COLO668 (cell line): ENCODE results near the gene KANSL1.

ENCODE experiments used
- DNase-seq: peaks from one replicate; lab custom pipeline; 2025; ENCODE audit not compliant: unreplicated experiment; lab: John Stamatoyannopoulos, UW

The KANSL1 gene

GRCh38 chr17:46169913-46170638 lies 23.2 kb downstream of the KANSL1 start:
- DNase-seq = no peak

- no peak for DNase-seq
These were observed 25.2 kb downstream of the KANSL1 start for GRCh38 chr17:46167826-46168569.

GRCh38 chr17:46167267-46167666 lies 26.0 kb downstream of the KANSL1 start:
- DNase-seq = no peak

- DNase-seq = no peak
These were observed 26.5 kb downstream of the KANSL1 start for GRCh38 chr17:46166692-46167249.

- DNase-seq = no peak
These were observed 29.2 kb downstream of the KANSL1 start for GRCh38 chr17:46163929-46164594.

- no peak for DNase-seq
These were observed 29.9 kb downstream of the KANSL1 start for GRCh38 chr17:46163316-46163715.

- DNase-seq = no peak
These were observed 30.4 kb downstream of the KANSL1 start for GRCh38 chr17:46162866-46163265.

- DNase-seq = no peak
These were observed 33.1 kb downstream of the KANSL1 start for GRCh38 chr17:46160169-46160568.

GRCh38 chr17:46159686-46160085 lies 33.5 kb downstream of the KANSL1 start:
- DNase-seq = no peak

- DNase-seq = peak; percentile 11
These were observed 34.6 kb downstream of the KANSL1 start for GRCh38 chr17:46158323-46159296.

GRCh38 chr17:46157443-46158062 lies 35.7 kb downstream of the KANSL1 start:
- no peak for DNase-seq

- DNase-seq = no peak
These were observed 38.9 kb downstream of the KANSL1 start for GRCh38 chr17:46154151-46154816.

- DNase-seq = no peak
These were observed 40.8 kb downstream of the KANSL1 start for GRCh38 chr17:46152423-46152822.

GRCh38 chr17:46151762-46152161 lies 41.5 kb downstream of the KANSL1 start:
- DNase-seq = no peak

GRCh38 chr17:46150216-46150963 lies 42.8 kb downstream of the KANSL1 start:
- DNase-seq = no peak

- DNase-seq = no peak
These were observed 45.0 kb downstream of the KANSL1 start for GRCh38 chr17:46148247-46148646.

- DNase-seq = no peak
These were observed 45.9 kb downstream of the KANSL1 start for GRCh38 chr17:46147296-46147695.

GRCh38 chr17:46144246-46144645 lies 49.0 kb downstream of the KANSL1 start:
- no peak for DNase-seq

GRCh38 chr17:46143827-46144236 lies 49.4 kb downstream of the KANSL1 start:
- DNase-seq = no peak
